NOMO-1 (cell line): ENCODE measurements around the gene TRAPPC2L.

ENCODE experiments used
- DNase-seq, 2 experiments: peaks; one replicate each; lab custom pipeline; 2025; ENCODE audit not compliant: unreplicated experiment in 2 of 2; lab: John Stamatoyannopoulos, UW

TRAPPC2L gene, protein sequence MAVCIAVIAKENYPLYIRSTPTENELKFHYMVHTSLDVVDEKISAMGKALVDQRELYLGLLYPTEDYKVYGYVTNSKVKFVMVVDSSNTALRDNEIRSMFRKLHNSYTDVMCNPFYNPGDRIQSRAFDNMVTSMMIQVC

GRCh38 chr16:88856828-88857727 is at the start of gene TRAPPC2L, which contains the start of gene GALNS:
Gene TRAPPC2L (plus strand): TSS chr16:88857127. CDS start chr16:88857151, 24 bp downstream.
Gene GALNS (minus strand): TSS chr16:88856947. CDS start chr16:88856877, 70 bp downstream.
- peak; percentile 91 to 95 for DNase-seq

DNA sequence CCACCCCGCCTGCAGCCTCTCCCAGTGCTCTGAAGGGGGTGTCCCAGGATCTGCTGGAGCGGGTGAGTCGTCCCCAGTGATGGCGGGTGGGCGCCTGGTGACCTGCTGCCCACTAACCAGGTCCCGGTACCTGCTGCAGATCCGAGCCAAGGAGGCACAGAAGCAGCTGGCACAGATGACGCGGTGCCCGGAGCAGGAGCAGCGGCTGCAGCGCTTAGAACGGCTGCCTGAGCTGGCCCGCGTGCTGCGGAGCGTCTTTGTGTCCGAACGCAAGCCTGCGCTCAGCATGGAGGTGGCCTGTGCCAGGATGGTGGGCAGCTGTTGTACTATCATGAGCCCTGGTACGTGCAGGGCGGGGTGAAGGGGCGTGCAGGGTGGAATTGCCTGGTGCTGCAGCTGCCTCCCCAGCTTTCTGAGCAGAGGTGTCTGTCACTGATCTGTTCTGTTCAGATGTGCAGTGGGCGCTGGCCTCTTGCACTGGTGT is 49.7 kb upstream of the TRAPPC2L start:
- DNase-seq, result no peak

- DNase-seq, result no peak
These were observed 49.1 kb upstream of the TRAPPC2L start for GRCh38 chr16:88807626-88808453.

GRCh38 chr16:88809068-88809675 is 47.8 kb upstream of the TRAPPC2L start:
- no peak for DNase-seq

DNA sequence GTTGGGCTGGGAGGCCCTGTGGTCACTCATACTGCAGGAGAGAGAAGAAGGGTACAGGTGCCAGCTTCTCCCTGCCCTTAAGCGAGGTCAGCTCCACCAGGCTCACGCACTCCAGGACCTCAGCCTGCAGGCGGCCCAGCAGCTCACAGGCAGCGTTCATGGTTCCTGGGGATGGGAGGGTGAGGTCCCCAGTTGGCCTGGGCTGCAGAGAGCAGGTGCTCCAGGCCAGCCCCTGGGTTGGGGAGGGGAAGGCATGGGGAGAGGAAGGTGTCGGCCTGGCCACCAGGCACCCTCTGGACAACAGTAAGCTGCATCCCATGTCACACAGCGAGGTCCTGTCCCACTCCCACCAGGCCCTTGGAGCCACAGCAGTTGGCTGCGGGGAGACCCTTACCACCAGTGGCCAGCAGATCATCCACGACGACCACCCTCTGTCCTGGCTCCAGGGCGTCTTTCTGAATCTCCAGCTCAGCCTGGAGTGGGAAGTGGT is 47.2 kb upstream of the TRAPPC2L start:
- DNase-seq, result peak in 1 of 2 experiments; percentile 21

DNA sequence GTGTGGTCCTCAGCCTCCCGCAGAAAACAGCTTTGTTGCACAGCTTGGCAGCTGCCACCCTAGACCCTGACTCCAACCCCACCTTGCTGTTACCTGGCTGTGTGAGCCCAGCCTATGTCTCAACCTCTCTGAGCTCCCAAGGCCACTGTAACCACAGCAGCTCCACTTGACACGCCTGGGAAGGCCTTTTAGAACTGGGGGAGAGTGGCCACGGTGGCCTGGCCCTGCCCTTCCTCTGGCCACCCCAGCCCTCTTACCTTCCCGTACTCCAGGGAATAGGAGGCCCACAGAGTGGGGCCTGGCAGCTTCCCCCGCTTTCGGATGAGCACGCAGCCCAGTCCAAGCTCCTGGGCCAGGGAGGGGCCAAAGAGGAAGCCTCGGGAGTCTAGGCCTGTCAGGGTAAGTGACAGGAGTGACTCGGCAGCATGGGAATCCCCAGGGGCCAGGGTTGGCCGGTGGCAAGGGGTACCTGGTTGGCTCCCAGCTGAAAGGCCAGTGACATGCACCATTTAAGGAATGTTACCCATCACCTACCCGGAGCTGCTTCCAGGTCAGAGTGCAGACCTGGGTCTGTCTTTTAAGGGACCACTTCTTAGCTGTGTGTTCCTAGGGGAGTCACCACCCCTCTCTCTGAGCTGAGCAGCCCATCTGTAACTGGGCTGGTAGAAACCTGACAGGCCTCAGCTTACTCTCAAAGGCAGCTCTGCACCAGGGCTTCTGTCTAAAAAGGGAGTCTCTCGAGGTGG is 46.6 kb upstream of the TRAPPC2L start:
- peak; percentile 28 to 53 for DNase-seq

- DNase-seq, result peak; percentile 49 to 71
These were observed 45.8 kb upstream of the TRAPPC2L start for GRCh38 chr16:88810912-88811768.

GRCh38 chr16:88811769-88812512 is 45.0 kb upstream of the TRAPPC2L start, which contains the start of gene APRT:
Gene APRT (minus strand): TSS chr16:88811928. CDS start chr16:88811899, 29 bp downstream.
- peak; percentile 84 to 85 for DNase-seq

GRCh38 chr16:88812513-88813268 is 44.2 kb upstream of the TRAPPC2L start:
- DNase-seq, result peak; percentile 38 to 53

GRCh38 chr16:88813269-88814143 is 43.4 kb upstream of the TRAPPC2L start:
- no peak for DNase-seq

DNA sequence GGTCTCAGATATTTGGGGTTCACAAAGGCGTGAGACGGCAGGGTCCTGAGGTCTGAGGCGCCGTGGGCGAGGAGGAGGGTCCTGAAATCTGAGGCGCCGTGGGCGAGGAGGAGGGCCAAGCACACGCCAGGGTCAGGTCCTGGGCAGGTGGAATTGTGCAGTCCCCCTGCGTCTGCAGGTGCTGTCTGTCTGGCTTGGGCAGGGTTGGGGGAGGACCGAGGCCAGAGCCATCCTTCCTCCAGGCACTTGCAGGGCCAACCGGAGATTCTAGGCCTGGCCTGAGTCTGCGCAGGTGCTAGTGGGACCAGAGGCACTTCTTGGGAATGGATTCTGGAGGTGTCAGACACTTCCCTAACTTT is 42.8 kb upstream of the TRAPPC2L start:
- no peak for DNase-seq

DNA sequence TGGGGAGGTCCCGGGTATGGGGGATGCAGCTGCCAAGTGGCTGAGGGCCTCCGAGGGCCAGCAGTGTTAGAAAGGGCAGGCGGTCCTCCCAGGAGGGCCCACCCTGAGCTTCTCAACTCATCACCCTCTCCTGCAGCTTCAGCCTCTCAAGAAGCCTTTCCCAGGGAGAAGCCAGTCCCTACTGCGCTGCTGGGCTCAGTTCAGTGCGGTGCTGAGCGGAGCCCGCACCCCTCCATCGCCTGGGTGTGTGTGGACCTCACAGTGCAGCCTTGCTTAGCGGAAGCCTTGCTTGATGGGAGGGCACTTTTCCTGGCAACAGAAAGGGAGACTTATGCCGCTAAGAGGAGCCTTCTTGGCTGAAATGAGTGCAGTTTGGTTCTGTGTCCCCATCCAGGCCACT is 41.7 kb upstream of the TRAPPC2L start:
- no peak for DNase-seq

- DNase-seq, result peak; percentile 28 to 48
These were observed 40.9 kb upstream of the TRAPPC2L start for GRCh38 chr16:88815901-88816589.

DNA sequence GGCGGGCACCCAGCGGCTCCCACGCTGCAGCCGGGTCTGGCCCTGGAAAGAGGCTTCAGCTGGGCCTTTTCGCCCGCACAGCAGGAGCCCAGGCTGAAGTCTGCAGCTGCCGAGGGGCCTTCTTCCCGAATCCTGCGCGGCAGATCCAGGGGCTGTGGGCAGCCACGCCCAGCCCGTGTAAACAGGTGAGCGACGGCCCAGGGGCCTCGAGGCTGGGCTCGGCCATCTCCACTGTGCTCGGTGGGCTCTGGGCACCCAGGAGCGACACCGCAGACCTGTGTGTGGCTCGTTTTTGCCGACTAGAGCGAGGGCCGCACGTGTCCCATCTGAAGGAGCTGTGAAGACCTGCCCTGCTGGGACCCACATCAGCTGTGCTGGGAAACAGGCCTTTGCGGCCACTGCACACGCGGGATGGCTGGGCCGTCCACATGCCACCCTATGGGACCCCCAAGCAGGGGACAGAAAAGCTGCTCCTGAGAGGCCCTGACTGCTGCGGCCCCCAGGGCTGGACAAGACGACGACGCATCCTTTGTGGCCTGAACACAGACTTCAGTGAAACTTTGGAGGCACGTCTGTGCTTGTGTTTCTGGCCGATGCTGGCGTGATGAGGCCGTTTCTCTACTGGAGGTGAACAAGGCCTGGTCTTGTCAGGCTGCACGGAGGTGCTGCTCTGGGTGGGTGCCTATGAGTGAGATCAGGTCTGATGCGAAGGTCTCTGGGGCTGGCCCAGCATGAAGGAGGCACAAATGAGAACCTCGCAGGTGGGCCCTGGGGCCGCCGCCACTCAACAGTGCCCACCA is 40.0 kb upstream of the TRAPPC2L start:
- no peak for DNase-seq
